GM19463 (cell line): Measurements from ENCODE around the gene SP6.

Experiments
- ATAC-seq: cut with Tn5 transposase; IDR thresholded peaks from one replicate; pipeline ENCODE4 v1.9.1; 2021; ENCODE audit warnings: mild to moderate bottlenecking, moderate library complexity; ENCODE audit not compliant: unreplicated experiment

The SP6 gene

DNA sequence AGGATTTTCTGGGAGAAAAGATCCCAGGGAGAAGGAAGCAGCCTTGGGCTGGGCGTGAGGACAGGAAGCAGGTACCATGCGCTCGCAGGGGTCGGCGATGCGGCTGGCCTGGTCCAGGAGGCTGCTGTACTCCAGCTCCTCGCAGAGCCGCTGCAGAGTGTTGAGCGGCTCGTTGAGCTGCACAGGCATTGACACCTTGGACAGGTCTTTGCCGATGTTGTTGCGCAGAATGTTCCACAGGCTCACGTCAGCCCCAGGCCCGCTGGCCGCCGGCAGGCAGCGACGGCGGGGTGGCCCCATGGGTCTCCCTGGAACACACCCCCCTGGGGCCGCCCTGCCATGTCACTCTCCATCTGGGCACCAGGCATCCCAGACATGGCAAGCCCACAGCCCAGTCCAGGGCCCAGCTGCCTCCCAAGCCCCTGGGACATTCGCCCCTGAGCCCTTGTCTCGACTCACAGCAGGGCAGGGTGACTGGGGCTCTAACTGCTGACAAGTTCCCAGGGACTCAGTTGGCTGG is 37.4 kb downstream of the SP6 start:
- ATAC-seq: no peak

DNA sequence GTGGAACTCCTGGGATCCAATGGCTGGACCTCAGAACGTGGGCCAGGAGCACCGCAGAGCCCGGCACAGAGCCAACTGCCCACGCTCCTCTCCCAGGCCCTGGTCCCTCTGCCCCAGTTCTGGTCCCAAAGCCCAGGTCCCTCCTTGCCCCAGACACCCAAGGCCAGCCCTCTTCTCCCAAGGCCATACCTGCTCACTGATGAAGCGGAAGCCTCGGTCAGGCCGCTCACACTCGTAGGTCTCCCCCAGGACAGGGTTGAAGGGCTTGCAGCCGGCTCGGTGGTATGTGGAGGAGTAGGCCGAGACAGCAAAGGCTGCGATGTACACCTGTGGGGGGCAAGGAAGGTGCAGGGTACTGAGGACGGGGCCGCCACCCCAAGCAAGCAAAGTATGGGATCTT is 37.9 kb downstream of the SP6 start:
- ATAC-seq: no peak

DNA sequence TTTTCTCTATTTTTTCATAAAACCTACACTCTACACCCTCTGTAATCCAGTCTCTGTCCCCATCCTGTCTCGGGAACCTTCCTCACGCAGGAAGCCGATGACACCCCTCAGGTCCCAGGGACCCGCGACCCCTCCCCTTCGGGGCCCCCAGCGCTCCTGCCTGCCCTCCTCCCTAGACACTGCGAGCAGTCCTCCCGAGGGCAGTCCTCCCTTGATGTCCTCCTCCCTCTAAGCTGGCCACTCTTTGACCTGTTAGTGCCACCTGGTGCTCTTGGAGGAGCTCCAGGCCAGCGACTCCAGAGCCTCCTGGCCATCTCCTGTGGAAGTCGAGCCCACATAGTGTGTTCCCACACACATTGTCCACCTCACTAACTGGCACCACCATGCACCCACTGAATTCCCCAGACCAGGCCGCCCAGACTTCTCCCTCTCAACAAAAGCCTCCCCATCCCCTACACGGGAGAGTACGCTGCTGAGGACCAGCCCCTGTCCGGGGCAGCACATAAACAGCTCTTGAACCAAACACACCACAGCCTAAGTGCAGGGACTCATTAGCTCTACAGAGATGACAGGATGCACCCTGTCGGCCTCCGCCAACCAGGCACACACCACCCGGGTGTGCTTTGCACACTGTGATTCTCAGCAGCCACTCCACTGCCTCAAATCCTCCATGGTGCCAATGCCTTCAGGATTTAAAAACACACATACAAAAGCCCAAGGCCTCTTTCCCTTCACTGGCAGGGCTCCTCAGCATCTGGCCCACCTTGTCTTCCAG is 38.6 kb downstream of the SP6 start:
- no peak for ATAC-seq

DNA sequence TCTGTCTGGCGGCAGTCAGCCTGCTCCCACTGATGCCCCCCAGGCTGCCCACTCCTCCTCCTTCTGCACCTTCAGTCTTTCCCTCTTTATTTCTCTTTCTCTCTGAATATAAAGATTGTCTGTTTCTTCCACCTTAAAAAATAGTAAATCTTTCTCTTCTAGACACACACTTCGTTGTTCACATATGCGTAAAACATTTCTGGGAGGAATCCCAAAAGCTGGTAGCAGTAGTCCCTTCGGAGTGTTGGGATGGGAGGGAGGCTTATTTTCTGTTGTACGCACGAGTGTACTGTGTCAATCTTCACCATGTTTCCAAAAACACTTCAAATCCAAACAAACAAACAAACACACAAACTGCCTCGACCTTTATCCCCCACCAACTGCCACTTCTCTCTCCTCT is 39.3 kb downstream of the SP6 start:
- ATAC-seq: no peak

DNA sequence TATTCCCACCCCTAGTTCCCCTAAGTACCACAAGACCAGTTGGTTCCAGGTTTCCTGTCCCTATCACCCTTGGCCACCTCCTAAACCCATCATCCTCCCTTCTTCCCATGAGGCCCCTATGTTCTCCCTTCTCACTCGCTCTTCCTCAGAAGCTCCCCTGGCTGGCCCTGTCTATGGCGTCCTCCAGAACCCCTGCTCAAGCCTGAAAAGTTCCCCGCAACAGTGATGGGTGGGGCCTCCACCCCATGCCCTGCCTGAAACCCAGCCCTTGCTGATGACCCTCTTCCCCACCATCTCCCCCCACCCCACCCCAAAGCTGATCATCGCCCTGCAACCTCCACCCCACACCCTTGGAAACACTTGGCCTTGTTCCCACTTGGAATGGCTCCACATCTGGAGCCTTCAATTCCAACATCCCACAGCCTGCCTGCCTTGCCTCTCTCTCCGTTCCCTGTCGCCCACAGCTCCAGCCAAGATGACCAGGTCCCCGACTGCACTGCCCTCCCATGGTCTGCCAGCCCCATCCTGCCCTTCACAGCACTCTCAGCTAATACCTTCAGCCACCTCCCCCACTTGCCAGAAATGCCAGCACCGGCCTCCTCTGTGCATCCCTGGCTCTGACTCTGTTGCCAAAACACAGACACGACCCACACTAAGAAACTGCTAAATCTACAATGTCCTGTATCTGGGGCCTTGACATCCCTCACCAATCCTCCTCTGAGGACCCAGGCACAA is 39.9 kb downstream of the SP6 start:
- ATAC-seq: no peak

DNA sequence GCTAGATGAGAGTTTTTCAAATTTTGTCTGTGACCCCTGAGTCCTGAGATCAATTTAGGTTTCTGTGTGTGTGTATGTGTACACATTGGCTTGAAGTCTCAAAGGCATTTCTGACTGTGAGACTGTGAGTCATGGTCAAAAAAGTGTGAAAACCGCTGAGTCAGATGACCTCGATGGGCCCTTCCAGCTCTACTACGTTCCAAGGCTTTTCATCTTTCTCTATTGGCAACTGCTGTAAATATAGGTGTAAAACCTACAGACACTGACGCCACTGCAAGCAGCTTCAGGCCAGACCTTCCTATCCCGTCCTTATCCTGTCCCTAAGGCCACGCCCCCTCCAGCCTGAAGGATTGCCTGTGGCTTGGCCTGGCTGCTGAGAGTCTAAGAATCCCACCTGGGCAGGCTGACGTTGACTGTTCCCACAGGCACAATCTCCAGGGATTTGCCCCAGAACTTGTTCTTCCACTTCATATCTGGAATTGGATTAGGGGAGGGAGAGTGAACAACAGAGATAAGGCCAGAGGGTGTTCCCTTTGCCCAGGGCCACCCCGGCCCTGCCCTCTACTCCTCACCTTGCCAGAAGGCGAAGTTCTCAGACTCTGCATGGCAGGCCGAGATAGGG is 40.7 kb downstream of the SP6 start:
- no peak for ATAC-seq

DNA sequence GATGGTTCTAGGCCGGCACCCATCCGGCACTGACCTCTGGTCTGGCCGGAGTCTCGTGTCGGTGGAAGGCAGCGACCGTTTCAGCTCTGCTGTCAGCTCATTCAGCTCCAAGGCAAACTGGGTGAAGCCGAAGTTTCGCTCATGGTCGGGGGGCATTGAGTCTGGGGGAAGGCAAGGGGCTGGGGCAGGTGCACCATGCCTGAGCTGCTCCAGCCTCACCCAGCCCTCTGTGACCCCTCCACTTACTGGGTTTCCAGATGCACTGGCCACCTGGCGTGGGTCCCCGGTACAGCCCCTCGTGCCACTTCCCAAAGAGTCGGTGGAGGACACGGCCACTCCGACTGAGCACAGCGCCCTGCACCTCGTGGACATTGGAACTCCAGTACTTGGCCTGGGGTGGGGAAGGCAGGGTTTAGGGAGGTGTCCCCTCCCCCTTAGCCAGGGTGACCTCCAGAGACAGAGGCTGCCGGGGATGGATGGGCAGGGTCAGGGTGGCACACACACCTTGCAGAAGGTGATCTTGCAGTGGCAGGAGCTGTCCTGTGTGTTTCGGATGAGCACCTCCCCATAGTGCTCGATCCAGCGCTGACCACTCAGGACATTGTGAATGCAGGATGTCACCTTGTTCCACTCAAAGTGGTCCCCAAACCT is 42.0 kb downstream of the SP6 start:
- ATAC-seq: no peak

DNA sequence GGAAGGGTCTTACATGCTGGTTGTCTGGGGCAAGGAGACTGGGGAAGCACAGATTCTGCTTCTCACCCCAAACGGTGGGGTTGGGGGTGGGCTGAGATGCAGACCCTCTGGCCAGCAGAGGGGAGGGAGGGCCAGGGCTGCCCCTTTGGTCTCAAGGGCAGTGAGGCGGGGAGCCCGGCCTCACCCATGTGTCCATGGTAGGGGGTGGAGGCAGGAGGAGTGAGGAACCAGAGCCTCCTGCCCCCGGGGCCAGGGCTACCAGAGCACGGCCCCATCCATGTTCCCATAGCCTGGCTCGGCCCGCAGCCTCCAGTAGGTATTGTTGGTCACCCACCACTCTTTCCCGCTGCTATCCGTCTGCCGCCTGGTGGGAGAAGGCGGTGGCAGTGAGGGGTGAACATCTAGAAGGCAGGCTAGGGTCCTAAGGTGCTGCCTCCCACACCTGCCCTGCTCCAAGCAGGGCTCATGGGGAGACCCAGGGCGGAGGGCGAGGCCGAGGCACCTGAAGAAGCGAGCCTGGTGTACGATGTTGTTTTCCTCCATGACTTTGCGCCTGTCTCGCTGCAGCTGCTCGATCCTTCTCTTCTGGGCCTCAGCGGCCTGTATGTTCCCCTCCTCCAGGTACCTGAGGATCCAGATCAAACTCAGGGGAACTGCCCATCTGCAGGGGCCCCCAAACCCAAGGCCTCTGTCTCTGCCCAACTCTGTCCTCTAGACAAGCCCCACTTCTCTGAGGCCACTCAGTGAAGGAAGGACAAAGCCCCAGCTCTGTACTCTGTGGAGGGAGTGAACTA is 42.7 kb downstream of the SP6 start:
- ATAC-seq: no peak

DNA sequence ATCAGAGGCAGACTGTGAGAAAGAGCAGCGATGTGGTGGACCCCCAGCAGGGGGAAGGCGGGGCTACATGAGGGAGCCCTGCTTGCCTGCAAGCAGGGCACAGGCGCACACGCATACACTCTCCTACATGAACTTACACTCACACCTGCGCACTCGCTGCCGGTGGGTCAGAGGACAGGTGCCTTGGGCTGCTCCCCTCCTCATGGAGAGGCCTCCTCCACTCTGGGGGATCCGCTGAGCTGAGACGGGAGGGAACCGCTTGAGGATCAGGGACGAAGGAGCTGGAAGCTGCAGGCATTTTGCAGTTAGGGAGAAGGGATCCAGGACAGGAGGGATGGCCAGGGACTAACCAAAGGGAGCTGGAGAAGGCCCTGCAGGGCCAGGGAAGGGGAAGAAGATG is 43.5 kb downstream of the SP6 start:
- no peak for ATAC-seq

DNA sequence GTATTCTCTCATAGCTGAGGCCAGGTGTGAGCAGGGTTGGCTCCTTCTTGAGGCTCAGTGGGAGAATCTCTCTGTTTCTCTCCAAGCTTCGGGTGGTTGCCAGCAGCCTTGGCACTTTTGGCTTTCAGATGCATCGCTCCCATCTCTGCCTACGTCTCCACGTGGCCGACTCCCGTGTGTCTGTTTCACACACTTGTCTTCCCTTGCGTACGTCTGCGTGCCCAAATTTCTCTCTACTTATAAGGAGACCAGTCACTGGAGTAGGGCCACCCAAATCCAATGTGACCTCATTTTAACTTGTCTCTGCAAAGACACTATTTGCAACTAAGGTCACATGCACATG is 44.1 kb downstream of the SP6 start:
- no peak for ATAC-seq

DNA sequence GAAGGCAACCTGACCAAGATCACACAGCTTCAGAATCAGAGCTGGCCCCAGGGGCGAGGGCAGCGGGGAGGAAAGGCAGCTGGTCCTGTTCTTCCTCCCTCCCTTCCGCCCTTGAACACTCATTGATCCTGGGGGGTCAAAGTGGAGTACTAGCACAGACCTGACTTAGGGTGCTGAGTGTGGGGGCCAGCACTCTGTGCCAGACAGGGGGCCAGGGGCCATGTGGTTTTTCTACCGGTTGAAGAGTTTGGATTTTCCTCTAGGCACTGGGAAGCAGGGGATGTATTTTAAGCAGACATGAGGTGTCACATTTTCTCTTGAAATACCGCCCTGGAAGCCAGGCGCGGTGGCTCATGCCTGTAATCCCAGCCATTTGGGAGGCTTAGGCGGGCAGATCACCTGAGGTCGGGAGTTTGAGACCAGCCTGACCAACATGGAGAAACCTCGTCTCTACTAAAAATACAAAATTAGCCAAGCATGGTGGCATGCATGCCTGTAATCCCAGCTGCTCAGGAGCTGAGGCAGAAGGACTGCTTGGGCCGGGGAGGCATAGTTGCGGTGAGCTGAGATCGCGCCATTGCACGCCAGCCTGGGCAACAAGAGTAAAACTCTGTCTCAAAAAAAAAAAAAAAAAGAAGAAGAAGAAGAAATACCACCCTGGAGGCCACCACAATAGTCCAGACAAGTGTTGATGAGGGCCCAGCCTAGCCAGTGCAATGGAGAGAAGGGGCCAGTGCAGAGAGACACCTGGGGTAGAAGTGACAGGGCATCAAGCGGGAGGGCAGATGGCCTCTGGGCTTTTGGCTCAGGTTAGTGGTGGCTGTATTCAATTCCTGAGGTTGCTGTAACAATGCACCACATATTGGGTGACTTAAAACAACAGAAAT is 44.7 kb downstream of the SP6 start:
- no peak for ATAC-seq

DNA sequence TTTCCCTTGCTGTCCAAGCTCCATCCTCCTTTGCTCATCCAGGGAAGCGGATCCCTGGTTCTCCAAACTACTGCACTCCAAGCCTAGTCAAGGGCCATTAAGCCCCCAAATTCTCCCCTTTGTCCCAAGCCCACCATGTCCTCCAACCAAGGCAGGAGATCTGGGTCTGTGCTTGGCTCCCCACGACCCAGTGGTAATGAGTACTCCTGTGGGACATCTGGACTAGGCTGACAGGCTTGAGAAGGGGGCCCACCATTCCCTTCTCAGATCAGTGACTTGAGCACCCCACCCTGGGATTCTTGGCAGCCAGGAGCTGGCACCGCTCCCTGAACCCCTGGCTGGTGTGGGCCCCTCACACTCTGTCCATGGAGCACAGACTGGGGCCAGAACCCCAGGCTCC is 46.5 kb downstream of the SP6 start:
- ATAC-seq: no peak

DNA sequence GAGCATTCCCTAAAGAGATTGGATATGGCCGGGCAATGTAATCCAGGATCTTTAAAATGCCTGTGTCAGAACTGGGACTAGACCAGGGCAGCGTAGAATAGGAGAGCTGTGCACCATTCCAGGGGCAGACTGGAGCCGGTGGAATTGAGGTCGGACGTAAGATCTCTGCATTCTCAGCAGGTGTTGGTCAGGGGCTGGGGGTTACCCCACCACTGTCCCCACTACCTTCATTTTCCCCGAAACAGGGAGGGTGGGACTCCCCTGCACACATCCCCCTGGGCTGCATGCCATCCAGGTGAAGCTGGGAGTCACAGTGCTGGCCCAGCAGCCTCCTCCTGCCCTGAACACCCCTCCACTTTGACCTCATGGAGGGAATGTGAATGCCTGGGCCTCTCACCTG is 47.2 kb downstream of the SP6 start:
- ATAC-seq: no peak

DNA sequence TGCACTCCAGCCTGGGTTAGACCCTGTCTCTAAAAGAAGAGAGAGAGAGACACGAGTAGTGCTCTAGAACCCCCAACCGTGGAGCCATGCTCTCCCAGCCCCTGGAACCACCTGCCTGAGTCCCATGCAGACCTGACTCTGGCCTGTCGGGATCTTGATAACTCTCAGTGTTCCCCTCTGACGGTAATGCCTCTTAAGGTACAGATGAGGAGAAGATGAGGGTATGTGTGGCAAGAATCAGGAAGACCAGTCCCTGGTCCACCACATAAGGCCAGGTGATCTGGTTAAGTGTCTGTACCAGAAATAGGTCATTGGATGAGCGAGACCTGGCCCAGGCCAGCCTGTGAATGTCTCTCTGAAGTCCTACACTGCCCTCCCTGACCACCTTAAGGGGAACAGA is 47.8 kb downstream of the SP6 start:
- ATAC-seq: no peak

DNA sequence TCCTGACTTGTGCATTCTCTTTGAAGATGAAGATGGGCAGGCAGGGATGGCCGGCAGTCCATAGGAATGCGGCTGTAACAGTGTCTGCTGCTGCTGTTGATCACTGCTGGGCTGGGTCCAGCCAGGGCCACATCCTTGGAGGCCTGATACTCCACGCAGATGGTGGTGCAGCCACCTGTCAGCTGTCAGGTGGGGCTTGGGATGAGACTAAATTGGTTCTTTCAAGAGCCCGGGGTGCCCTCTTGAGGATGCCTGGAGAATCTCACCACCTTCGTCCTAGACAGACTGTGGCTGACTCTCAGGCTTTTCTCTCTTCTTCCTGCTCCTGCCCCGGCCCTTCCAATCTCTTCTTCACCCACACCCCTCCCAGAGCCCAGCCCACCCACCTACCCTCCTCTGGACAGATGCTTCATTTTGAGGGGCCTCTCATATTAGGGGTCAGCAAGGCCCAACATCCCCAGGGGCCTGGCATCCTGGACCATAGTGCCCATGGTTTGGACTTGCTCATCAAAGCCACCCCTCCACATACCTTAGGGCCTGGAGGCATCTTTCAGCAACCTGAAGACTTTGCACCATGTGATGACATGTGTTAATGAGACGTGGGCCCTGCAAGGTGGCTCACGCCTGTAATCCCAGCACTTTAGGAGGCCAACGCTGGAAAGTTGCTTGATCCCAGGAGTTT is 48.5 kb downstream of the SP6 start:
- no peak for ATAC-seq

DNA sequence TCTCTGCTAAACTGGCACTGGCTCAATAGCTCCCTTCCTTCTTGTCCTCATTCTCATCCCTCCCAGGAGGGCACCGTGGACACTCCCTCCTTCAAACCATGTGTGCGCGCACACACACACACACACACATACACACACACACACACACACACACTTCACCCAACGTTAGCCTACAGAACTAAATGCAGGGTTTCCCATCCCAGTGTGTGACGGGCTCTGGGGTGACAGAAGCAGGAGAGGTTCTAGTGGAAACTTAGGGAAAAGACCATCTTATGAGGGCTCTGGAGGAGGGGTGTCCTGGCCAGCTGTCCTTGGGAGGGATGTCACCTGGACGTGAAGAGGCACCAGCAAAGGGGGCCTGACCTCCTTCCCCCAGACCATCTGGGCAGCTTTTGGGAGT is 49.1 kb downstream of the SP6 start:
- ATAC-seq: no peak

DNA sequence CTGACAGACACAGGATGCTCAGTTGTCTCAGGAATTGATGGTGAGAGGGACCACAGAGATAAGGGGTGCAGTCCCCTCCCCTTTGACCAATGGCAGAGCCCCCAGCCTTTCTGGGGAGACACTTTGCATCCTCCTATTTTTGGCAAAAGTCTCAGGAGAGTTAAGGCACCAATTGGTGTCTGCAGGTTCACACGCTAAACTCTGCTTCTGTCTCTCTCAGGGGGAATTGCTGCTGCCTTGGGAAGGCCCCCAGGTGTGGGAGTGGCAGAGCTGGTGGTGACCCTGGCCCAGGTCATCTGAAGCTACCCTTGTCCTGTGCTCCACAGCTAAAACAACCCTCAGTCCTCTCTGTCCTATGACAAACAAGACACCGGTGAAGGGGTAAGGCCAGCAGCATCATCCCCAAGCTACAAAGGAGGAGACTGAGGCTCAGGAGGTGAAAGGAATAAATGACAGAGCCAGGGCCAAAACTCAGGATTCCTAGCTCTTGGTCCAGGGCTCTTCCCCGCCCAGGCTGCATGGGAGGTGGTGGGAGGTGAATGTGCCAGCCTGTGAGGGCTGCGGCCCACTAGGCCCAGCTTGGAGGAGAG is 49.7 kb downstream of the SP6 start:
- ATAC-seq: no peak

DNA sequence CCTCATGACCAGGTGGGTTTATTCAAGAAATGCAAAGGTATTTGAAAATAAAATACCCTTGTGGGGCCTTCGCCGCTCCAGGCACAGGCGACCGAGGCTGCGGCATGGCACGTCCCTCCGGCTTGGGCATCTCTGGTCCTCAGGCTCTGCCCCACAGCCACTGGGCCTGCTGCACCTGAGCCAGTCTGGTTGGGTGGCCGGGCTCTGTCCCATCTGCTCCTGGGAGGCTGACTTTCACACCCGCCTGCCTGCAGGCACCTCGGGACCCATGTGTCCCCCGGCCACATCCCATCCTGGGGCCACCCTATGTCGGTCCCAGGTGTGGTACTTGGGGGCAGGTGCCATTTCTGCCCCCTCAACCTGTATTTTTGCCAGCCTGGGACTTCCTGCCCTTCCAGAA is 50.3 kb downstream of the SP6 start:
- no peak for ATAC-seq

DNA sequence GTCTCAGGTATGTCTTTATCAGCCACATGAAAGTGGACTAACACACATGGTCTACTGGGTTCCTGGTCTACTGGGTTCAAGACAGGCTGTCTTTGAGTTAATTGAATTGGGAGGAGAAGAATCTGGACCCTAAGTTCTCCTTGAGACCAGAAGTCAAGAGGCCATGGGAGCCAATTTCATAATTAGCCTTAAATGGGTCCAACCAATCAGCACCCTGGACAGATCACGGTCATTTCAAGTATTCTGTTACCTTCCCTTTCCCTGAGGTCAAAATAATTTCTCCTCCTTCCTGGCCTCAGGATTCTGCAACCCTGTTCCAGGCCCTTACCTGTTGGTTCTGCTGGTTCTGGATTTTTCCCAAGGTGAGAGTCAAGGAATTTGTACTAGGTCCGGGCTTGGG is 53.2 kb downstream of the SP6 start:
- ATAC-seq: no peak
